Adrenal gland (tissue), 5 donors: Measurements from ENCODE around the gene MBNL3.

Source experiments
- CTCF ChIP-seq, 6 experiments: fragments of 450-650 bp in 4 of 6; fragments of 200-600 bp in 2 of 6; sonication (generic) in 1 of 6; IDR thresholded peaks; 1 replicate in 5 of 6; 2 replicates in 1 of 6; pipeline versions ENCODE4 v1.5.1 to v1.8.0; 2016 to 2021; ENCODE audit warnings: antibody characterized with exemption in 6 of 6, mild to moderate bottlenecking in 2 of 6, moderate library complexity in 1 of 6
- POLR2A ChIP-seq, 2 donors: fragments of 450-650 bp; IDR thresholded peaks; one replicate each; pipeline ENCODE4 v1.6.1; 2017; ENCODE audit warnings: antibody characterized with exemption in 2 of 2, mild to moderate bottlenecking in 2 of 2, moderate library complexity in 1 of 2
- donor health status: DM: no; HTN: no; CAD: no.

- no peak for TF ChIP-seq CTCF (IDR thresholded peaks at IDR 0.05)
- TF ChIP-seq POLR2A (IDR thresholded peaks at IDR 0.05): no peak
Measured at GRCh38 chrX:132393485-132393884, 95.4 kb downstream of the MBNL3 start.
